Transverse colon (tissue), 4 donors: ENCODE data around the gene HSDL2. TPM values are rescaled to one million over a fixed set of nuclear protein-coding genes. Genes with fewer than 3 reads are reported as not detected.

Source experiments
- DNase-seq: peaks from one replicate; pipeline ENCODE4 v3.0.0-alpha.2; 2019
- H3K27ac ChIP-seq, 4 donors: fragments of 200-600 bp; sonication (generic); 2 replicates each; pipeline ENCODE4 v1.5.1; 2016 to 2018; ENCODE audit warnings: inconsistent platforms in 4 of 4
- H3K27me3 ChIP-seq: fragments of 200-600 bp; sonication (generic); 2 replicates; pipeline ENCODE4 v1.5.1; 2017; ENCODE audit warnings: inconsistent platforms
- H3K36me3 ChIP-seq, 4 donors: fragments of 200-600 bp; sonication (generic); 2 replicates each; pipeline ENCODE4 v1.5.1; 2017 to 2019; ENCODE audit warnings: inconsistent platforms in 4 of 4
- H3K4me1 ChIP-seq, 4 donors: fragments of 200-600 bp; sonication (generic); 2 replicates each; pipeline ENCODE4 v1.5.1; 2017 to 2020; ENCODE audit warnings: inconsistent platforms in 4 of 4
- H3K4me3 ChIP-seq, 4 donors: fragments of 200-600 bp; sonication (generic); 1 replicate in 1 of 4; 2 replicates in 3 of 4; pipeline versions ENCODE4 v1.5.1 to v1.6.1; 2017 to 2019; ENCODE audit warnings: inconsistent platforms in 4 of 4
- H3K9me3 ChIP-seq, 2 donors: fragments of 200-600 bp; sonication (generic); 2 replicates each; pipeline ENCODE4 v1.5.1; 2017 to 2019; ENCODE audit warnings: inconsistent platforms in 2 of 2
- EP300 ChIP-seq: sonication (generic); formaldehyde crosslinking; IDR thresholded peaks from one replicate; pipeline ENCODE4 v1.6.1; 2017; ENCODE audit warnings: antibody characterized with exemption, low read depth
- POLR2A ChIP-seq: fragments of 450-650 bp; IDR thresholded peaks from one replicate; pipeline ENCODE4 v1.6.1; 2016; ENCODE audit warnings: antibody characterized with exemption, mild to moderate bottlenecking, moderate library complexity
- POLR2AphosphoS5 ChIP-seq, 3 donors: sonication (generic); formaldehyde crosslinking; IDR thresholded peaks; one replicate each; pipeline ENCODE4 v1.6.1; 2016; ENCODE audit warnings: antibody characterized with exemption in 3 of 3
- WGBS, 2 donors: methylation state at CpG; one replicate each; pipeline ENCODE4 v1.1.5; 2018; ENCODE audit warnings: low coverage in 1 of 2; 5-methylcytosine and 5-hydroxymethylcytosine counted together
- in situ Hi-C, 4 donors: fragments of 200-750 bp; cut with MboI; loops; one replicate each; pipeline versions ENCODE4 v1.15.0 to v1.15.1; 2017; ENCODE audit warnings: low sequenced_read_pairs in 3 of 4, low pct_ligation_motif_present in 1 of 4, low pct_unique_long_range_greater_than_20kb in 1 of 4
- intact Hi-C: fragments of 100-400 bp; cut with DNase I; formaldehyde crosslinking; loops from one replicate; pipeline ENCODE4 v1.15.1; 2023; ENCODE audit warnings: low total_unique reads
- total RNA-seq, 4 donors: library from RNA; depleted of rRNA; stranded (reverse); fragments of >200 nt; gene quantifications; one replicate each; pipeline ENCODE4 v1.1.0, GENCODE V29; 2016
- TF ChIP-seq, protein P1 (sequence below), 5 experiments: fragments of 200-600 bp in 3 of 5; fragments of 450-650 bp in 2 of 5; sonication (generic) in 3 of 5; IDR thresholded peaks; 1 replicate in 2 of 5; 2 replicates in 3 of 5; pipeline ENCODE4 v1.5.1; 2016 to 2017; ENCODE audit warnings: antibody characterized with exemption in 5 of 5, inconsistent platforms in 3 of 5, mild to moderate bottlenecking in 2 of 5, moderate library complexity in 1 of 5

HSDL2 gene
- total RNA-seq, 4 donors from 2014 or later: 24.9 to 46.4 (median 28.8) TPM

DNA sequence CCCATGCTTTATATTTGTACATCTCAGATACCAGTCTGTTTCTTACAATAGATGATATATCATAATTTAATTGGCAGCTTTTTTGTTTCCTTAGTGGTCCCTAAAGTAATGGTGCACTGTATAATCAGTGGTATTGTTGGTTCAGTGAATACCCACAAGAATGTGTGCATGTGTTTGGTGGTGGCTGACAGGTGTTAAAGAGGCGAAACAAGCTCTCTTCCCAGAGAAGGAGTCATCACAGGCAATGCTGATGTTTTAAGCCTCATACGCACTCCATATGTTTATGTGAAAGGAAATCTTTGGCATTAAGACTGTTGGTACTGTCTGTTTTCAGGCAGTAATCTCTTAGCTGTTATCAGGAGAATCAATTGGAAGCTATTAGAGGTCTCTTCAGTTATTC, 57.5 kb downstream of the HSDL2 start:
- Histone ChIP-seq H3K36me3 (peaks cover 0 to 7% (median 0%) of the 10 kb centered on the region in 4 donors), H3K4me1 (no peaks in the 10 kb centered on the region), H3K9me3 (no peaks in the 10 kb centered on the region), H3K4me3 (no peak overlapping the region), H3K27ac (no peak overlapping the region), H3K27me3 (no peaks in the 10 kb centered on the region)
- TF ChIP-seq POLR2A (no peak), POLR2AphosphoS5 (IDR thresholded peaks at IDR 0.05) (no peak), EP300 (no peak)
- TF ChIP-seq, protein P1, sequence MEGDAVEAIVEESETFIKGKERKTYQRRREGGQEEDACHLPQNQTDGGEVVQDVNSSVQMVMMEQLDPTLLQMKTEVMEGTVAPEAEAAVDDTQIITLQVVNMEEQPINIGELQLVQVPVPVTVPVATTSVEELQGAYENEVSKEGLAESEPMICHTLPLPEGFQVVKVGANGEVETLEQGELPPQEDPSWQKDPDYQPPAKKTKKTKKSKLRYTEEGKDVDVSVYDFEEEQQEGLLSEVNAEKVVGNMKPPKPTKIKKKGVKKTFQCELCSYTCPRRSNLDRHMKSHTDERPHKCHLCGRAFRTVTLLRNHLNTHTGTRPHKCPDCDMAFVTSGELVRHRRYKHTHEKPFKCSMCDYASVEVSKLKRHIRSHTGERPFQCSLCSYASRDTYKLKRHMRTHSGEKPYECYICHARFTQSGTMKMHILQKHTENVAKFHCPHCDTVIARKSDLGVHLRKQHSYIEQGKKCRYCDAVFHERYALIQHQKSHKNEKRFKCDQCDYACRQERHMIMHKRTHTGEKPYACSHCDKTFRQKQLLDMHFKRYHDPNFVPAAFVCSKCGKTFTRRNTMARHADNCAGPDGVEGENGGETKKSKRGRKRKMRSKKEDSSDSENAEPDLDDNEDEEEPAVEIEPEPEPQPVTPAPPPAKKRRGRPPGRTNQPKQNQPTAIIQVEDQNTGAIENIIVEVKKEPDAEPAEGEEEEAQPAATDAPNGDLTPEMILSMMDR (IDR thresholded peaks at IDR 0.05): no peak
- 85 to 100% methylated on average over 2 of the region's 2 CpGs for WGBS, 2 donors
- intact Hi-C loops (no loop called here), in situ Hi-C loops (no loop called here)
- no peak for DNase-seq

DNA sequence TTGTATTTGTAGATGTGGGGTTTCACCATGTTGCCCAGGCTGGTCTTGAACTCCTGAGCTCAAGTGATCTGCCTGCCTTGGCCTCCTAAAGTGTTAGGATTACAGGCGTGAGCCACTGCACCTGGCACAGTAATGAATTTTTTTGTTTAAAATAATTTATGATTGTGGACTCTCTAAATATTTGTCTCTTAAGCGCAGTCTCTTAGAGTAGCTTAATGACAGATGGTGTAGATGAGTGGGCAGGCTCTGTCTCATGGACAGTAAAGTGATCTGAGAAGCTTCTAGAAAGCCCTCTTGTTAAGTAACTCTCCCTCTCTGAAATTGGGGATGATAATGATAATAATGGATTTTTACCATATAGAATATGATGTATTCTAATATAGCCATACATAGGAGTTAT, 59.3 kb downstream of the HSDL2 start:
- no peak for TF ChIP-seq EP300
- TF ChIP-seq, protein P1 (IDR thresholded peaks at IDR 0.05): no peak
- TF ChIP-seq POLR2A: no peak
- TF ChIP-seq POLR2AphosphoS5 (IDR thresholded peaks at IDR 0.05): no peak
- no peak for DNase-seq

DNA sequence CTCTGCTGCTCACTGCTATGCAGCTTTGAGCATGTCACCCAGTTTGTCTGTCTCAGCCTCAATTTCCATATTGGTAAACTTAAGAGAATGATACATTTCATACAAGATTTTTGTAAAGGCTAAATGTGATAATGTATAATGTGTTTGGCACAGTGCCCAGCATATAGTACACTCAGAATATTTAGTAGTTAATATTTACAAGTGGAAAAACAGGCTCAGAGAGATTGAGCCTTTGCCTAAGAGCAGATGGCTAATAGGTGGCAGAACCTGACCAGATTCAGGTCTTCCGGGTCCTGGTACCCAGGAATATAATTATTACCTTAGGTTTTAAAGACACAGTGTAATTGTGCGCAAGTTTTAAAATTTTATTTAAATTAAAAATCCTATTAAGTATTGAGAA, 59.9 kb downstream of the HSDL2 start:
- 91 to 93% methylated on average over 2 of the region's 2 CpGs for WGBS, 2 donors
- in situ Hi-C loops (no loop called here), intact Hi-C loops (no loop called here)
- H3K27me3 ChIP-seq: no peaks in the 10 kb centered on the region
- H3K4me1 ChIP-seq: no peaks in the 10 kb centered on the region
- H3K9me3 ChIP-seq: no peaks in the 10 kb centered on the region
- TF ChIP-seq, protein P1 (IDR thresholded peaks at IDR 0.05): no peak
- TF ChIP-seq POLR2A (no peak), POLR2AphosphoS5 (IDR thresholded peaks at IDR 0.05) (no peak), EP300 (no peak)
- no peak overlapping the region for H3K4me3 ChIP-seq
- peaks cover 0 to 7% (median 0%) of the 10 kb centered on the region in 4 donors for H3K36me3 ChIP-seq
- DNase-seq: no peak
- H3K27ac ChIP-seq: no peak overlapping the region

More for the DNA sequence above, 59.3 kb downstream of the HSDL2 start:
- H3K27ac ChIP-seq: no peak overlapping the region
- 86 to 100% methylated on average over 1 to 2 of the region's 2 CpGs for WGBS, 2 donors
- H3K9me3 ChIP-seq: no peaks in the 10 kb centered on the region
- H3K4me3 ChIP-seq: no peak overlapping the region
- H3K27me3 ChIP-seq: no peaks in the 10 kb centered on the region
- peaks cover 0 to 7% (median 0%) of the 10 kb centered on the region in 4 donors for H3K36me3 ChIP-seq
- no peaks in the 10 kb centered on the region for H3K4me1 ChIP-seq
- in situ Hi-C loops (no loop called here), intact Hi-C loops (no loop called here)

DNA sequence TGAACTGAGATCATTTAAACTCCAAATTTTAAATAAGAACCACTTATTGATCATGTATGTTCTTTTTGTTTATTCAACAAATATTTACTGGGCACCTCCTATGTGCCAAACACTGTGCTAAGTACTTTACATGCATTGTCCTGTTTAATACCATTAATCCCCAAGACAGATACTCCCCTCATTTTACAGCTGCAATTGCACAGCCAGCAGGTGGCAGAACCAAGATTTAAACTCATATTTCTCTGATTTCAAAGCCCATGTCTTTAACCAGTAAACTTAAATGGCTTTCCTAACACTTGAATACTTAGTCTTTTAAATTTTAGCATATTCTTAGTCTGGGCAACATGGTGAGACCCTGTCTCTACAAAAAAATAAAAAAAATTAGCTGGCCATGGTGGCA, 63.3 kb downstream of the HSDL2 start:
- TF ChIP-seq POLR2A: no peak
- TF ChIP-seq, protein P1 (IDR thresholded peaks at IDR 0.05): peak; percentile 22 to 46 (median 36)
- no peak for TF ChIP-seq POLR2AphosphoS5 (IDR thresholded peaks at IDR 0.05)
- no peak for DNase-seq
- no peak overlapping the region for H3K27ac ChIP-seq
- intact Hi-C loops (no loop called here), in situ Hi-C loops (no loop called here)
- no peaks in the 10 kb centered on the region for H3K9me3 ChIP-seq
- H3K27me3 ChIP-seq: no peaks in the 10 kb centered on the region
- peaks cover 0 to 9% (median 0%) of the 10 kb centered on the region in 4 donors for H3K4me1 ChIP-seq
- H3K36me3 ChIP-seq: peaks cover 0 to 7% (median 0%) of the 10 kb centered on the region in 4 donors
- H3K4me3 ChIP-seq: no peak overlapping the region
